Esophagus squamous epithelium (tissue), 4 donors: ENCODE data around the gene GALR1.

Source experiments
- CTCF ChIP-seq, 6 experiments: fragments of 450-650 bp in 4 of 6; fragments of 200-600 bp in 2 of 6; sonication (generic) in 2 of 6; IDR thresholded peaks; one replicate each; pipeline ENCODE4 v1.5.1; 2016 to 2019; ENCODE audit warnings: antibody characterized with exemption in 6 of 6, mild to moderate bottlenecking in 4 of 6, moderate library complexity in 4 of 6
- POLR2A ChIP-seq, 4 donors: fragments of 450-650 bp; IDR thresholded peaks; one replicate each; pipeline ENCODE4 v1.6.1; 2017; ENCODE audit warnings: antibody characterized with exemption in 4 of 4, mild to moderate bottlenecking in 4 of 4, moderate library complexity in 3 of 4

GRCh38 chr18:77250501-77250925 is 865 bp downstream of the GALR1 start:
- TF ChIP-seq CTCF (IDR thresholded peaks at IDR 0.05), result no peak
- TF ChIP-seq POLR2A (IDR thresholded peaks at IDR 0.05), result no peak
